GM12873 (cell line): ENCODE data around the gene MEF2C.

Experiments
- TF ChIP-seq, protein P1 (sequence below): IDR thresholded peaks from 2 replicates; pipeline ENCODE4 v1.5.1; 2012; ENCODE audit warnings: low read depth, mild to moderate bottlenecking, moderate library complexity, low read length, control low read depth; ENCODE audit not compliant: insufficient read depth; ENCODE audit errors: missing control alignments

The MEF2C gene

DNA sequence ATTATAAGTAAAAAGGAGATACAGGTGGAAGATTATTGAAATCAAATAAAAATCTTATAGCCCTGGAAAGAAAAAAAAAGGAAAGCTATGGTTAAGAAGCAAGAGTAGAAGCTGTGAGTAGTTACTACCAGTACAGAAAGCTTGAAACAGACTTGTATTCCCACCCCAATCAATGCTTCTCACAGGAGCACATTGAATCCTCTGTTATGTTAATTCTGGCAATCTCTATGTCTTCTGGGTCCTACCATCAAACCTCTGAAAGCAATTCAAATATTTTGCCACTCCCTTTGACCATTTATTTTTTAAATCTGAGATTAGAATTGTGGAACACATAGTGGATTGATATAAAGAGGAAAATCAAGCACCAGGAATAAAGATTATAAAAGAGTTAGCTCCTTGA, 186.5 kb downstream of the MEF2C start:
- TF ChIP-seq, protein P1, sequence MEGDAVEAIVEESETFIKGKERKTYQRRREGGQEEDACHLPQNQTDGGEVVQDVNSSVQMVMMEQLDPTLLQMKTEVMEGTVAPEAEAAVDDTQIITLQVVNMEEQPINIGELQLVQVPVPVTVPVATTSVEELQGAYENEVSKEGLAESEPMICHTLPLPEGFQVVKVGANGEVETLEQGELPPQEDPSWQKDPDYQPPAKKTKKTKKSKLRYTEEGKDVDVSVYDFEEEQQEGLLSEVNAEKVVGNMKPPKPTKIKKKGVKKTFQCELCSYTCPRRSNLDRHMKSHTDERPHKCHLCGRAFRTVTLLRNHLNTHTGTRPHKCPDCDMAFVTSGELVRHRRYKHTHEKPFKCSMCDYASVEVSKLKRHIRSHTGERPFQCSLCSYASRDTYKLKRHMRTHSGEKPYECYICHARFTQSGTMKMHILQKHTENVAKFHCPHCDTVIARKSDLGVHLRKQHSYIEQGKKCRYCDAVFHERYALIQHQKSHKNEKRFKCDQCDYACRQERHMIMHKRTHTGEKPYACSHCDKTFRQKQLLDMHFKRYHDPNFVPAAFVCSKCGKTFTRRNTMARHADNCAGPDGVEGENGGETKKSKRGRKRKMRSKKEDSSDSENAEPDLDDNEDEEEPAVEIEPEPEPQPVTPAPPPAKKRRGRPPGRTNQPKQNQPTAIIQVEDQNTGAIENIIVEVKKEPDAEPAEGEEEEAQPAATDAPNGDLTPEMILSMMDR: no peak

DNA sequence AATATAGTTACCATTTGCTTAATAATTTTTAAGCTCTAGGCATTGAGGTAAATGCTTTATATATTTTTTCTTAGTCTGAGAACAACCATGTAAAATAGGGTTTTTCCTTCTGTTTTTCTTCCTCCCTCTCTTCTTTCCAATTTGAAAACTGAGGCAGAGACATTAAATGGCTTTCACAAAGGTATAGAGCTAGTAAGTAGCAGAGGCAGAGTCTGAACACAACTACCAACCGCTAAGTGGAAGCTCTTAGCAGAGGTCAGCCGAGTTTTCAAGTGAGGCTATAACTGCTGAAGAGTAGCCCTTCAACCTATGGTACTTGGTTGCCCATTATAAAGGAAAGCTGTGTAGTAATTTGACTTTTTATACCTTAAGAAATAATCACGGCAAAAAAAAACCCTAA, 187.1 kb downstream of the MEF2C start:
- TF ChIP-seq, protein P1: no peak

DNA sequence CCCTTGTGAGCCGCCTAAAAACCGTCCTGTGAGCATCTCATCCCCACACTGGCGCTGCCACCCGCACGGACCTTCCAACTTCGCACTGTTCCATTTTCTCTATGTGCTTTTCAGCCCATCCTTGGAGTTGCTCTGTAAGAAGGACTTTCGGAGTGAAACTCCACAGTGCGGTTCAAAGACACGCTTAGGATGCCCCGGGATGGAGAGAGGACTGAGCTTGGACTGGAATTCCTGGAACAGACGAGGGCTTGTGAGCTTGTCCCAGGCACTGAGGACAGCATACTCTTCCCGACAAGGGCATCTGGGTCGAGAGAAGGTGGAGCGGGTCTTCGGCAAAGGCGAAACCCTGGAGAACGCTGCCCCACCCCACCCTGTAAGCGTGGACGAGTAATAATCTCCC, 187.8 kb downstream of the MEF2C start:
- TF ChIP-seq, protein P1: no peak

DNA sequence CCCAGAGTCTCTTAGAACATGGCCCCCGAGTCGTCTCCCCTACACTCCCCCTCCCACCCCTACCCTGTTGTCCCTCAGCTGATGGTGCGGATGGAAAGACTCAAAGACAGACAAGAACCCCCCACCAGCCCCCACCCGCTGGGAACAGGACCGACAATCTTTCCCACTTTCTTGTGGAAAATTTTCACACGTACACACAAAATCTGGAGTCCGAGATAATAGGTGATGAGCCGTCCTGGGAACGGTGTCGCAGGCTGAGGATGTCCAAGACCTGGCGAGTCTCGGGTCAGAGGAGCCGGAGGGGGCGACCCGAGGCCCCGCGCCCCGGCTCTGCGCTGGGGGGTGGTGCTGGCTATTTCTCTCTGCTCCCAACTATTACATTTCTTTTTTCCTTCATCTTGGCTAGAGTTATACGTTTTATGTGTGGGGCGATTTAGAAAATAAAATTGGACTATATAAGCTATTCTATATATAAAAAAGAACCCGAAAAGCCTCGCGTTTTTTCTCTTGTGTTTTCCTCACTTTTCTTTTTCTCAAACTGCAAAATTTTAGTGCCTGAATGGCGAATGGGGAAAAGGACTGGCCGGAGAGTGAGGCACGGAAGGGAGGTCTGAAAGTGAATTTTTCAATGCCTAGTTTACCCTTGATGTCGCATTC, 188.8 kb downstream of the MEF2C start:
- TF ChIP-seq, protein P1: no peak

DNA sequence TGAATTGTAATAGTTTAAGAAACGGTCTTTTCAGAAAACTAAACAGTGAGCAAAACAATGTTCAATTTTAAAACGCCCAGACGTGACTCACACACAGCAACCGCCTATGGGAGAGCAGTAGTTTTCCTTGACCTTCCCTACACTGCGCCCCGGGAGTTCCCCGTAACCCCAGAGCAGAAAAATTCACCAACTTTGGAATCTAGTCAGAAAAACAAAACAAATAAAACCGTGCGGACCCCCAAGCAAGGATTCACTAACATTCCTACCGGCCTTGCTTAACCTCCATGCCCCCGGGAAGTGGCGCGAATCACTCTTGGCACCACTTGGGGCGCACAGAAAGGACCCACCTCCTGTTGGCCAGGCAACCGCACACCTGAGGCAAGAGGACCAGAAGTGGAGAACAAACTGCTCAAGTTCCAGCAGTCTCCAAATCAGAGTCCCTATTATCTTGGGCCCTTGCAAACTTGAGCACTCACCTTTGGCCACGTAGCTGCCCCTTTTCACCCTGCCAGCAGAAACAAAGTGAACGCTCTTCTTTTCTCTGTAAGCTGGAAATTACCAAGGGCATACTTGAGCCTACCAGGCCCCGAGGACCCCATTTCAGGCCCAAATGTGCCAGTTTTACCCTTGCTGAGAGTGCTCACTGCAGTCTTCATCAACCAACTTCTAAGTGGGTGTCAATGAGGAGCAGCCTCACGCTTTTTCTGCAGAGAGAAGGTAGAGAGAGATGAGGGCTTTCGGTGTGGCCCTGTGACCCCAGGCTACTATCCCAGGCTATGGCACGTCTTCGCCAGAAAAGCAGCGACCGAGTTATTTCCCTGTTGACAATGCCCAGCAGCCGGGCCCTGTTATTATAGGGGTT, 189.7 kb downstream of the MEF2C start:
- TF ChIP-seq, protein P1: peak; percentile 14

DNA sequence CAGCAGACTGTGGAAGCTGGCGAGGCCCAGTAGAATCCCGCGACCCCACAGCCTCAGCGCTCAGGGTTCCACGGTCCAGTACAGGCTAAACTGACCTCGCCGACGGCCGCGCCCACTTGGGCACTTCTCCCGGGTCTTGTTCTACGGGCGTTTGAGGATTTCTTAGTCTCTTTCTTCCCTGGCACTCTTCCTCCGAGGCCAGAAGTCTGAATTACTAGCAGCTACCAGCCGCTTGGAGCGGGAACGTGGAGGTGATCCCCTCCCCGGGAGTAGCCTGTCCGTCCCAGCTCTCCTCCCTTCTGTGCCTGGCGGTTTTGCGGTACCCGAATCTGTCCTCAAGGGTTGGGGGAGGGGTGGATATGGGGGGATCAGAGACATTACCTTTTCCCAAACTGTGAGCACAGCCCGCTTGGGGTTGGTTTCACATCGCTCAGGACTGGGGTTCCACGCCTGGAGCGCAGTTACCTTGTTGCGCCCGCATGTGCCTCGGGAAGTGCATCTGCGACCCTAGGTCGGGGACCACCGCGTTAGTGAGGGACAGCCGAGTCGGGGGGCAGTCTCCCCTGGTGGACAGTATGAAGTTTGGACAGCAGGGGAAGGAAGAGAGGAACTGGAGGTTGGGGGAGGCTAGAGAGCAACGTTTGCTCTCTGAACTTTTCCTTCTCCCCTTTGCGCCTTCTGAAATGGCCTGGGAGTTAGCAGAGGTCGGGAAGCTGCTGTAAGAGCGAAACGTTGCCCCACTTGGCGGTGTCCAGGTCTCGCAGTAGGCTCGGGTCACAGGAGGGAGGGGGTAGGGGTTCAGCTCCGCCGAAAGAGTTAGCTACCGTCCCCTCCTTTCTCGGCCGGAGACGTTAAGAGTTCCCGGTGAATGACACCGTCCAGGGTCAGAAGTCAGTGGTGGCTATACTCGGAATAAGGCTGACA, 190.8 kb downstream of the MEF2C start:
- TF ChIP-seq, protein P1: peak; percentile 3

DNA sequence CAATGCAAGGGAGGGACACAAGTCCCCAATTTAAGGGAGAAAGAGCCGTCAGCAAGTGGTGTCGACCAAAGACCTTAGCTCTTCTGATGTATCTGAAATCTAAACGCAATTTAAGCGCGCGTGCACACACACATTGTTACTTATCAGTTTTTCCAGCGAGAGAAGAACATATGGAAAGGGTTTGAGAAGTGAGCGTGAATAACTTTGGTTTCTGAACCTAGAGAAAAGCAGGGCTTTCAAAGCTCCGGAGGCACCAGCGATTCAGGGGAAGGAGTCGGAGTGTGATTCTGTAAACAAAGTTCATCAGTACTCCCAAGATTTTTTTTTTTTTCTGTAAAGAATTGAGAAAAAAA, 191.8 kb downstream of the MEF2C start:
- TF ChIP-seq, protein P1: no peak
